Measurements from ENCODE around the gene FLT3.

DNA sequence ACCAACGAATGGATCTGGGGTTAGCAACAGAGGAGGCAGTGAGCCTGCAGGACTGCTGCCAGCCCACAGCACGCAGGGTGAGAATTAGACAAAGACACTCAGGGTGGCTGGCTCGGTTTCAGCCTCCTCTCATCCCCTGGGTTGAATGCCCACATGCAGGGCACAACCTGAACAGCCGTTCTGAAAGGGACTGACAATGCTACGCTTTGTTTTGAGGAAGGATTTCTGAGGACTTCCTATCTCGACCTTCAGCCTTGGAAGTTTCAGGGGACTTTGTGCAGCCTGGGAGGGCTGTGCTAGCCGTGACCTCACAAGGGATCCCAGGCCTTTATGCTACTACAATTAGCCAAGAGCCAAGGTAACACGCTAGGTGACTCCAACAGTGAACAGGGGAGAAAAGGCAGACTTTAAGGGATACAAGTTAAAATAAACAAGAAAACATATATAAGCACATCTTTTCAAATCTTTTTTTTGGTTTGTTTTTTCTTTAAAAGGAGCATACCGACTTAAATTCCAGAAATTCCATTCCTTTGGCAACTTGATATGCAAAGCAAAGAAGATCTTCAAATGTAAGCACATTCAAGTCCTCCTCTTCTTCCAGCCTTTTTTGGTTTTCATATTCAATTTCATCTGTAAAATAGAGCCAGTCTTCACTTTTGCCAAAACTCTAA lies 77.4 kb downstream of the FLT3 start:
- TF ChIP-seq EP300 (IDR thresholded peaks at IDR 0.05; ENCODE audit: low read depth) (no peak), POLR2A (IDR thresholded peaks at IDR 0.05) (no peak)
